ENCODE measurements around the gene ADAMTSL5. TPM values are rescaled to one million over a fixed set of nuclear protein-coding genes. Genes with fewer than 3 reads are reported as not detected.

The ADAMTSL5 gene
- total and polyA plus RNA-seq, 9 of the 15 experiments (the other 6 are each of a cell fraction or from before 2014, with no cell fraction given) = 1.0 to 11.6 (median 4.1) TPM

- peak; percentile 40 for TF ChIP-seq KDM5B (IDR thresholded peaks at IDR 0.05; ENCODE audit: insufficient replicate concordance, low read depth, low read length)
- TF ChIP-seq MGA (IDR thresholded peaks at IDR 0.05) = peak; percentile 97
- TF ChIP-seq, protein P1, sequence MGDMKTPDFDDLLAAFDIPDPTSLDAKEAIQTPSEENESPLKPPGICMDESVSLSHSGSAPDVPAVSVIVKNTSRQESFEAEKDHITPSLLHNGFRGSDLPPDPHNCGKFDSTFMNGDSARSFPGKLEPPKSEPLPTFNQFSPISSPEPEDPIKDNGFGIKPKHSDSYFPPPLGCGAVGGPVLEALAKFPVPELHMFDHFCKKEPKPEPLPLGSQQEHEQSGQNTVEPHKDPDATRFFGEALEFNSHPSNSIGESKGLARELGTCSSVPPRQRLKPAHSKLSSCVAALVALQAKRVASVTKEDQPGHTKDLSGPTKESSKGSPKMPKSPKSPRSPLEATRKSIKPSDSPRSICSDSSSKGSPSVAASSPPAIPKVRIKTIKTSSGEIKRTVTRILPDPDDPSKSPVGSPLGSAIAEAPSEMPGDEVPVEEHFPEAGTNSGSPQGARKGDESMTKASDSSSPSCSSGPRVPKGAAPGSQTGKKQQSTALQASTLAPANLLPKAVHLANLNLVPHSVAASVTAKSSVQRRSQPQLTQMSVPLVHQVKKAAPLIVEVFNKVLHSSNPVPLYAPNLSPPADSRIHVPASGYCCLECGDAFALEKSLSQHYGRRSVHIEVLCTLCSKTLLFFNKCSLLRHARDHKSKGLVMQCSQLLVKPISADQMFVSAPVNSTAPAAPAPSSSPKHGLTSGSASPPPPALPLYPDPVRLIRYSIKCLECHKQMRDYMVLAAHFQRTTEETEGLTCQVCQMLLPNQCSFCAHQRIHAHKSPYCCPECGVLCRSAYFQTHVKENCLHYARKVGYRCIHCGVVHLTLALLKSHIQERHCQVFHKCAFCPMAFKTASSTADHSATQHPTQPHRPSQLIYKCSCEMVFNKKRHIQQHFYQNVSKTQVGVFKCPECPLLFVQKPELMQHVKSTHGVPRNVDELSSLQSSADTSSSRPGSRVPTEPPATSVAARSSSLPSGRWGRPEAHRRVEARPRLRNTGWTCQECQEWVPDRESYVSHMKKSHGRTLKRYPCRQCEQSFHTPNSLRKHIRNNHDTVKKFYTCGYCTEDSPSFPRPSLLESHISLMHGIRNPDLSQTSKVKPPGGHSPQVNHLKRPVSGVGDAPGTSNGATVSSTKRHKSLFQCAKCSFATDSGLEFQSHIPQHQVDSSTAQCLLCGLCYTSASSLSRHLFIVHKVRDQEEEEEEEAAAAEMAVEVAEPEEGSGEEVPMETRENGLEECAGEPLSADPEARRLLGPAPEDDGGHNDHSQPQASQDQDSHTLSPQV (IDR thresholded peaks at IDR 0.05) = no peak
- TF ChIP-seq ZNF586 (CRISPR knock-in tag; conservative IDR thresholded peaks at IDR 0.05) = no peak
- TF ChIP-seq MEF2A (IDR thresholded peaks at IDR 0.05; ENCODE audit: control insufficient read depth, low read depth, low read length) = no peak
- TF ChIP-seq, protein P2, sequence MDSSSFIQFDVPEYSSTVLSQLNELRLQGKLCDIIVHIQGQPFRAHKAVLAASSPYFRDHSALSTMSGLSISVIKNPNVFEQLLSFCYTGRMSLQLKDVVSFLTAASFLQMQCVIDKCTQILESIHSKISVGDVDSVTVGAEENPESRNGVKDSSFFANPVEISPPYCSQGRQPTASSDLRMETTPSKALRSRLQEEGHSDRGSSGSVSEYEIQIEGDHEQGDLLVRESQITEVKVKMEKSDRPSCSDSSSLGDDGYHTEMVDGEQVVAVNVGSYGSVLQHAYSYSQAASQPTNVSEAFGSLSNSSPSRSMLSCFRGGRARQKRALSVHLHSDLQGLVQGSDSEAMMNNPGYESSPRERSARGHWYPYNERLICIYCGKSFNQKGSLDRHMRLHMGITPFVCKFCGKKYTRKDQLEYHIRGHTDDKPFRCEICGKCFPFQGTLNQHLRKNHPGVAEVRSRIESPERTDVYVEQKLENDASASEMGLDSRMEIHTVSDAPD (CRISPR knock-in tag; IDR thresholded peaks at IDR 0.05) = no peak
- no peak for TF ChIP-seq COPS2 (conservative IDR thresholded peaks at IDR 0.05)
- TF ChIP-seq DLX4 (CRISPR knock-in tag; IDR thresholded peaks at IDR 0.05) = no peak
- TF ChIP-seq NFRKB (IDR thresholded peaks at IDR 0.05; ENCODE audit: low read depth) = no peak
Observed at GRCh38 chr19:1507763-1508506, 4.9 kb downstream of the ADAMTSL5 start (continued).
